Neuronal stem cell (in vitro differentiated cells): ENCODE data around the gene NMRAL1. TPM values are rescaled to one million over a fixed set of nuclear protein-coding genes. Genes with fewer than 3 reads are reported as not detected.
A peak's percentile ranks its signal among the peaks of the same experiment; 100 is the strongest.

Experiments used
- DNase-seq: peaks from one replicate; pipeline ENCODE4 v3.0.0-alpha.2; 2013; ENCODE audit warnings: low spot score
- H2AFZ ChIP-seq: one replicate; pipeline ENCODE4 v1.6.1; 2013; ENCODE audit warnings: mild to moderate bottlenecking, low read length, inconsistent platforms
- H2AK5ac ChIP-seq: 2 replicates; pipeline ENCODE4 v1.6.1; 2013; ENCODE audit warnings: low read depth, mild to moderate bottlenecking, inconsistent platforms, low read length, moderate library complexity, mixed read lengths
- H2BK120ac ChIP-seq: 2 replicates; pipeline ENCODE4 v1.6.1; 2013; ENCODE audit warnings: low read depth, mild to moderate bottlenecking, inconsistent platforms, low read length, moderate library complexity, mixed read lengths
- H2BK12ac ChIP-seq: one replicate; pipeline ENCODE4 v1.6.1; 2013; ENCODE audit warnings: low read length, inconsistent platforms
- H2BK15ac ChIP-seq: 2 replicates; pipeline ENCODE4 v1.6.1; 2013; ENCODE audit warnings: mild to moderate bottlenecking, low read length, inconsistent platforms, mixed read lengths
- H2BK5ac ChIP-seq: one replicate; pipeline ENCODE4 v1.6.1; 2013; ENCODE audit warnings: inconsistent platforms, mild to moderate bottlenecking, low read length, moderate library complexity
- H3K14ac ChIP-seq: one replicate; pipeline ENCODE4 v1.6.1; 2013; ENCODE audit warnings: low read length, inconsistent platforms
- H3K18ac ChIP-seq: 2 replicates; pipeline ENCODE4 v1.6.1; 2013; ENCODE audit warnings: low read length, inconsistent platforms
- H3K23ac ChIP-seq: 2 replicates; pipeline ENCODE4 v1.6.1; 2013; ENCODE audit warnings: low read depth, mild to moderate bottlenecking, mixed read lengths, low read length, inconsistent platforms; ENCODE audit not compliant: poor library complexity
- H3K27ac ChIP-seq: replicated peaks from 3 replicates; pipeline ENCODE4 v1.5.1; 2013; ENCODE audit warnings: low read length, inconsistent platforms
- H3K27me3 ChIP-seq, 3 experiments: 2 replicates each; pipeline ENCODE4 v1.6.1; 2013; ENCODE audit warnings: low read length in 3 of 3, mild to moderate bottlenecking in 2 of 3, inconsistent platforms in 1 of 3, low read depth in 1 of 3, mixed read lengths in 1 of 3, moderate library complexity in 1 of 3; ENCODE audit not compliant: control insufficient read depth in 3 of 3, insufficient read depth in 3 of 3
- H3K36me3 ChIP-seq, 2 donors: replicated peaks in 1 of 2; 2 replicates each; pipeline ENCODE4 v1.6.1; 2013; ENCODE audit warnings: low read length in 2 of 2; ENCODE audit not compliant: control insufficient read depth in 2 of 2, insufficient read depth in 2 of 2
- H3K4ac ChIP-seq: 2 replicates; pipeline ENCODE4 v1.6.1; 2013; ENCODE audit warnings: inconsistent platforms, mild to moderate bottlenecking, low read length, moderate library complexity
- H3K4me1 ChIP-seq, 2 donors: 1 replicate in 1 of 2; 2 replicates in 1 of 2; pipeline ENCODE4 v1.6.1; 2013; ENCODE audit warnings: low read length in 2 of 2, low read depth in 1 of 2; ENCODE audit not compliant: control insufficient read depth in 2 of 2, insufficient read depth in 1 of 2
- H3K4me2 ChIP-seq: one replicate; pipeline ENCODE4 v1.6.1; 2013; ENCODE audit warnings: mild to moderate bottlenecking, low read length, inconsistent platforms; ENCODE audit not compliant: insufficient read depth, poor library complexity, severe bottlenecking
- H3K4me3 ChIP-seq, 2 donors: 2 replicates each; pipeline ENCODE4 v1.5.1; 2013; ENCODE audit warnings: low read length in 2 of 2, mild to moderate bottlenecking in 2 of 2, inconsistent platforms in 1 of 2, moderate library complexity in 1 of 2
- H3K79me1 ChIP-seq: one replicate; pipeline ENCODE4 v1.6.1; 2013; ENCODE audit warnings: low read depth, mild to moderate bottlenecking, inconsistent platforms, low read length, moderate library complexity
- H3K9ac ChIP-seq: one replicate; pipeline ENCODE4 v1.6.1; 2013; ENCODE audit warnings: mild to moderate bottlenecking, low read depth, low read length, inconsistent platforms; ENCODE audit not compliant: poor library complexity
- H3K9me3 ChIP-seq, 2 donors: replicated peaks in 1 of 2; 2 replicates each; pipeline versions ENCODE3 to v1.6.1; 2013; ENCODE audit warnings: low read length in 2 of 2, mild to moderate bottlenecking in 2 of 2, inconsistent platforms in 1 of 2, low read depth in 1 of 2, mixed read lengths in 1 of 2, moderate library complexity in 1 of 2; ENCODE audit not compliant: control insufficient read depth in 2 of 2, insufficient read depth in 1 of 2
- H4K8ac ChIP-seq: one replicate; pipeline ENCODE4 v1.6.1; 2013; ENCODE audit warnings: low read depth, mild to moderate bottlenecking, inconsistent platforms, low read length, moderate library complexity
- H4K91ac ChIP-seq: one replicate; pipeline ENCODE4 v1.6.1; 2013; ENCODE audit warnings: low read length, low read depth, mild to moderate bottlenecking, inconsistent platforms; ENCODE audit not compliant: poor library complexity
- WGBS, 2 donors: extraction: QIAGEN DNeasy Blood & Tissue Kit; methylation state at CpG; one replicate each; pipeline ENCODE4 v1.1.7; 2013; ENCODE audit warnings: missing lambda C conversion rate in 2 of 2, mixed read lengths in 1 of 2; ENCODE audit not compliant: insufficient read length in 2 of 2, insufficient replicate concordance in 1 of 2; ENCODE audit errors: extremely low coverage in 2 of 2; 5-methylcytosine and 5-hydroxymethylcytosine counted together
- small RNA-seq: library from polyadenylated mRNA; stranded (forward); fragments of <200 nt; extraction: miRNeasy Mini kit (QIAGEN cat#:217004); gene quantifications from one replicate; pipeline ENCODE3, GENCODE V24; 2013; ENCODE audit not compliant: insufficient read depth

The NMRAL1 gene

GRCh38 chr16:4412854-4413253 lies 61.6 kb downstream of the NMRAL1 start:
- no peak overlapping the region for H2BK12ac ChIP-seq
- no peak overlapping the region for H3K18ac ChIP-seq
- no peak overlapping the region for H2AFZ ChIP-seq
- peaks cover 0 to 6% (median 0%) of the 10 kb centered on the region in 3 experiments for H3K27me3 ChIP-seq
- no peak overlapping the region for H3K4me3 ChIP-seq
- no peak overlapping the region for H3K4ac ChIP-seq
- no peak overlapping the region for H2BK120ac ChIP-seq
- peaks cover 8 to 16% of the 10 kb centered on the region in 2 donors for H3K4me1 ChIP-seq
- no peak overlapping the region for H2AK5ac ChIP-seq
- H3K27ac ChIP-seq = no peak overlapping the region
- H3K79me1 ChIP-seq = peaks cover 2% of the 10 kb centered on the region
- no peak overlapping the region for H3K14ac ChIP-seq
- DNase-seq = no peak
- H4K8ac ChIP-seq = no peak overlapping the region
- H3K23ac ChIP-seq = no peak overlapping the region
- WGBS, 2 donors = no CpG with 5 or more reads among the region's 4 CpGs
- no peak overlapping the region for H4K91ac ChIP-seq
- H2BK15ac ChIP-seq = no peak overlapping the region
- H3K36me3 ChIP-seq = peaks cover 3 to 12% of the 10 kb centered on the region in 2 donors
- no peak overlapping the region for H3K9ac ChIP-seq
- no peak overlapping the region for H2BK5ac ChIP-seq
- H3K4me2 ChIP-seq = no peak overlapping the region
- no peaks in the 10 kb centered on the region for H3K9me3 ChIP-seq

DNA sequence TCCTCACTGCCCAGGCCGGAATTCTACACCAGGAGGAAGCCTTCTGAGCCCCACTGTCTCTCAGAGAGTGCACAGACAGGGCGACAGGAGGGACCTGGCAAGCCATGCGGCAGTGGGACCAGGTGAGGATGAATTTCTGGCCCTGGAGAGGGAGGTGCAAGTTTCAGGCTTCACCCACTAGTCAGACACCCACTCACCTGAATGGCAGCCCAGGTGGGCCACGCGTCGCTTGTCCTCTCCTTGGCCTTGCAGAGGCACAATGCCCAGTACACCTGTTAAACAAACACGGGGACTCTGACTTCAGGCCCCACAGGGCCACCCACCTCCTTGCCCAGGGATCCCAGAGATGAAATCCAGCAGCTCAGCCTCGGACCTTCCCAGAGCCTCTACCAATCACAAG lies 62.3 kb downstream of the NMRAL1 start:
- Histone ChIP-seq H3K27me3 (peaks cover 0 to 4% (median 0%) of the 10 kb centered on the region in 3 experiments), H3K79me1 (peaks cover 2% of the 10 kb centered on the region), H4K91ac (no peak overlapping the region), H3K4ac (no peak overlapping the region), H3K23ac (peak overlapping the region; percentile 44), H2BK5ac (no peak overlapping the region), H3K9ac (peak overlapping the region; percentile 15), H2AFZ (no peak overlapping the region), H3K9me3 (no peaks in the 10 kb centered on the region), H3K14ac (no peak overlapping the region), H2BK15ac (no peak overlapping the region), H2BK12ac (peak overlapping the region; percentile 49), H3K4me1 (peaks cover 8 to 16% of the 10 kb centered on the region in 2 donors), H2AK5ac (peak overlapping the region; percentile 74), H3K18ac (no peak overlapping the region), H3K36me3 (peaks cover 3 to 17% of the 10 kb centered on the region in 2 donors), H4K8ac (no peak overlapping the region), H3K4me2 (no peak overlapping the region), H3K27ac (no peak overlapping the region), H3K4me3 (no peak overlapping the region), H2BK120ac (no peak overlapping the region)
- WGBS, 2 donors = no CpG with 5 or more reads among the region's 8 CpGs
- no peak for DNase-seq

Small RNA genes lying within 50 kb of the gene (small RNA-seq; reads per million reads assigned to genes)
- gene AC012676.2 = not detected
